Smooth muscle cell (in vitro differentiated cells): ENCODE results near the gene MACROD2. TPM values are rescaled to one million over a fixed set of nuclear protein-coding genes. Genes with fewer than 3 reads are reported as not detected.

Source experiments
- DNase-seq: peaks from one replicate; lab custom pipeline; 2025; ENCODE audit not compliant: unreplicated experiment; lab: John Stamatoyannopoulos, UW
- H2AFZ ChIP-seq: fragments of 200-600 bp; sonication (generic); 2 replicates; pipeline ENCODE4 v1.6.0; 2016; ENCODE audit warnings: antibody characterized with exemption, low read depth, mild to moderate bottlenecking
- H3F3A ChIP-seq: fragments of 200-600 bp; sonication (generic); 2 replicates; pipeline ENCODE4 v1.6.0; 2017; ENCODE audit warnings: antibody characterized with exemption, low read depth
- H3K27ac ChIP-seq: fragments of 200-600 bp; sonication (generic); 2 replicates; pipeline ENCODE4 v1.5.1; 2016; ENCODE audit warnings: low read depth, mild to moderate bottlenecking
- H3K27me3 ChIP-seq: fragments of 200-600 bp; sonication (generic); 2 replicates; pipeline ENCODE4 v1.6.1; 2016; ENCODE audit warnings: low read depth, mild to moderate bottlenecking
- H3K36me3 ChIP-seq: fragments of 200-600 bp; sonication (generic); 2 replicates; pipeline ENCODE4 v1.5.1; 2016; ENCODE audit warnings: low read depth
- H3K4me1 ChIP-seq: fragments of 200-600 bp; sonication (generic); 2 replicates; pipeline ENCODE4 v1.5.1; 2016; ENCODE audit warnings: low read depth
- H3K4me2 ChIP-seq: fragments of 200-600 bp; sonication (generic); 2 replicates; pipeline ENCODE4 v1.6.0; 2016; ENCODE audit warnings: mild to moderate bottlenecking
- H3K4me3 ChIP-seq: fragments of 200-600 bp; sonication (generic); 2 replicates; pipeline ENCODE4 v1.5.1; 2016; ENCODE audit warnings: mild to moderate bottlenecking
- H3K79me2 ChIP-seq: fragments of 200-600 bp; sonication (generic); 2 replicates; pipeline ENCODE4 v1.6.0; 2016; ENCODE audit warnings: low read depth, mild to moderate bottlenecking
- H3K9ac ChIP-seq: fragments of 200-600 bp; sonication (generic); 2 replicates; pipeline ENCODE4 v1.6.0; 2016; ENCODE audit warnings: low read depth
- H3K9me3 ChIP-seq: fragments of 200-600 bp; sonication (generic); replicated peaks from 2 replicates; pipeline ENCODE4 v1.5.1; 2016; ENCODE audit warnings: low read depth
- H4K20me1 ChIP-seq: fragments of 200-600 bp; sonication (generic); 2 replicates; pipeline ENCODE4 v1.6.0; 2016; ENCODE audit warnings: low read depth
- CTCF ChIP-seq: fragments of 200-600 bp; sonication (generic); IDR thresholded peaks from 2 replicates; pipeline ENCODE4 v1.5.1; 2017; ENCODE audit warnings: borderline replicate concordance, mild to moderate bottlenecking, antibody characterized with exemption; ENCODE audit not compliant: insufficient read depth, poor library complexity, severe bottlenecking
- WGBS: methylation state at CpG from one replicate; pipeline ENCODE4 v1.1.7; 2016; ENCODE audit warnings: low lambda C conversion rate; 5-methylcytosine and 5-hydroxymethylcytosine counted together
- polyA plus RNA-seq: library from polyadenylated mRNA; unstranded; fragments of >200 nt; fragmentation: Nextera tagmentation; extraction: Ambion mirVana; gene quantifications from 2 replicates; pipeline ENCODE4 v1.2.1, GENCODE V29; 2016
- total RNA-seq: library from RNA; depleted of rRNA; stranded (reverse); fragments of >200 nt; gene quantifications from 2 replicates; pipeline ENCODE4 v1.2.3, GENCODE V29; 2014

The MACROD2 gene
- total and polyA plus RNA-seq, 2 experiments from 2014 or later: 0.04 to 0.32 TPM

- no peak overlapping the region for H3K4me2 ChIP-seq
- H4K20me1 ChIP-seq: no peaks in the 10 kb centered on the region
- no peaks in the 10 kb centered on the region for H3F3A ChIP-seq
- no peak overlapping the region for H2AFZ ChIP-seq
- H3K36me3 ChIP-seq: no peaks in the 10 kb centered on the region
- no peak for DNase-seq
- no peaks in the 10 kb centered on the region for H3K27me3 ChIP-seq
- 56% methylated on average over 1 of the region's 1 CpG for WGBS
- no peak overlapping the region for H3K4me3 ChIP-seq
- TF ChIP-seq CTCF: no peak
- H3K9ac ChIP-seq: no peak overlapping the region
- no peaks in the 10 kb centered on the region for H3K79me2 ChIP-seq
- H3K27ac ChIP-seq: no peak overlapping the region
- H3K9me3 ChIP-seq: no peaks in the 10 kb centered on the region
- H3K4me1 ChIP-seq: no peaks in the 10 kb centered on the region
Observed at GRCh38 chr20:14384416-14385175, 389.3 kb downstream of the MACROD2 start.

- H4K20me1 ChIP-seq: no peaks in the 10 kb centered on the region
- TF ChIP-seq CTCF: no peak
Observed at GRCh38 chr20:14385176-14385740, 389.9 kb downstream of the MACROD2 start.

GRCh38 chr20:14386726-14387125 is 391.4 kb downstream of the MACROD2 start:
- Histone ChIP-seq H3K79me2 (no peaks in the 10 kb centered on the region), H3K4me2 (no peak overlapping the region), H4K20me1 (no peaks in the 10 kb centered on the region), H3K9me3 (no peaks in the 10 kb centered on the region), H3K9ac (no peak overlapping the region), H3F3A (no peaks in the 10 kb centered on the region), H2AFZ (no peak overlapping the region), H3K4me3 (no peak overlapping the region), H3K27me3 (no peaks in the 10 kb centered on the region), H3K36me3 (no peaks in the 10 kb centered on the region), H3K4me1 (no peaks in the 10 kb centered on the region), H3K27ac (no peak overlapping the region)
- DNase-seq: no peak
- no peak for TF ChIP-seq CTCF
- WGBS: 98% methylated on average over 4 of the region's 4 CpGs

More at GRCh38 chr20:14385176-14385740, 389.9 kb downstream of the MACROD2 start:
- no peaks in the 10 kb centered on the region for H3K4me1 ChIP-seq
- no peaks in the 10 kb centered on the region for H3K36me3 ChIP-seq
- H3F3A ChIP-seq: no peaks in the 10 kb centered on the region
- H3K27ac ChIP-seq: no peak overlapping the region
- no peaks in the 10 kb centered on the region for H3K27me3 ChIP-seq
- DNase-seq: no peak
- no peaks in the 10 kb centered on the region for H3K9me3 ChIP-seq
- H3K9ac ChIP-seq: no peak overlapping the region
- H3K79me2 ChIP-seq: no peaks in the 10 kb centered on the region
- no peak overlapping the region for H3K4me3 ChIP-seq
- no peak overlapping the region for H3K4me2 ChIP-seq
- no peak overlapping the region for H2AFZ ChIP-seq
- WGBS: 88% methylated on average over 2 of the region's 2 CpGs
